IPS-18c (cell line): ENCODE data around the gene FAM234A.

ENCODE experiments used
- H3K4me3 ChIP-seq: 2 replicates; pipeline ENCODE4 v1.7.0; 2013; ENCODE audit warnings: low read depth, mild to moderate bottlenecking, low read length, moderate library complexity; ENCODE audit not compliant: insufficient read depth
- H3K9me3 ChIP-seq: one replicate; pipeline ENCODE4 v1.6.1; 2013; ENCODE audit warnings: mild to moderate bottlenecking, low read length, moderate library complexity; ENCODE audit not compliant: control insufficient read depth, insufficient read depth

FAM234A gene

GRCh38 chr16:303760-304505 lies 69.3 kb downstream of the FAM234A start:
- Histone ChIP-seq H3K4me3 (no peak overlapping the region), H3K9me3 (no peaks in the 10 kb centered on the region)

GRCh38 chr16:305916-306626 lies 71.5 kb downstream of the FAM234A start:
- no peak overlapping the region for H3K4me3 ChIP-seq
- H3K9me3 ChIP-seq = no peaks in the 10 kb centered on the region

- Histone ChIP-seq H3K4me3 (no peak overlapping the region), H3K9me3 (no peaks in the 10 kb centered on the region)
Measured at GRCh38 chr16:306911-307370, 72.3 kb downstream of the FAM234A start.

GRCh38 chr16:307691-308312 lies 73.2 kb downstream of the FAM234A start:
- H3K4me3 ChIP-seq = no peak overlapping the region

GRCh38 chr16:309476-309875 lies 74.9 kb downstream of the FAM234A start:
- Histone ChIP-seq H3K4me3 (no peak overlapping the region), H3K9me3 (no peaks in the 10 kb centered on the region)

More at GRCh38 chr16:307691-308312, 73.2 kb downstream of the FAM234A start:
- H3K9me3 ChIP-seq = no peaks in the 10 kb centered on the region

GRCh38 chr16:311725-312124 lies 77.1 kb downstream of the FAM234A start:
- no peaks in the 10 kb centered on the region for H3K9me3 ChIP-seq
- H3K4me3 ChIP-seq = no peak overlapping the region

GRCh38 chr16:314351-314750 lies 79.7 kb downstream of the FAM234A start:
- H3K4me3 ChIP-seq = no peak overlapping the region
- H3K9me3 ChIP-seq = no peaks in the 10 kb centered on the region

- H3K4me3 ChIP-seq = no peak overlapping the region
Measured at GRCh38 chr16:314795-315299, 80.2 kb downstream of the FAM234A start.

More at GRCh38 chr16:314795-315299, 80.2 kb downstream of the FAM234A start:
- no peaks in the 10 kb centered on the region for H3K9me3 ChIP-seq
